Putamen (tissue), 1 donor: ENCODE data around the gene OR9Q1.

Source experiments
- DNase-seq: peaks from one replicate; pipeline ENCODE4 v3.0.0-alpha.2; 2016; ENCODE audit warnings: low spot score

The OR9Q1 gene

DNA sequence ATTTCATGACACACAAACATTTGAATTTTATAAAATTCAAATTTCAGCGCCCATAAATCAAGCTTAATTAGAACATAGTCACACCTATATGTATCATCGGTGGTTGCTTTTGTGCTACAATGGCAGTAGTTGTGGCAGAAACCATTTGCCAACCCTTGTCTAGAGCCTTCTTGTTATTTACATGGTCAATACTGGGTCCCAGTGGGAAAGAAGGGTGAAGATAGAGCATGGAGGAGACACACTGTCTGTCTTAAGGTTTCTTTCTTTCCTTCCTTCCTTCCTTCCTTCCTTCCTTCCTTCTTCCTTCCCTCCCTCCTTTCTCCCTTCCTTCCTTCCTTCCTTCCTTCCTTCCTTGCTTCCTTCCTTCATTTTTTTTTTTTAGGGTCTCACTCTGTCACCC, 10.8 kb downstream of the OR9Q1 start:
- no peak for DNase-seq

DNA sequence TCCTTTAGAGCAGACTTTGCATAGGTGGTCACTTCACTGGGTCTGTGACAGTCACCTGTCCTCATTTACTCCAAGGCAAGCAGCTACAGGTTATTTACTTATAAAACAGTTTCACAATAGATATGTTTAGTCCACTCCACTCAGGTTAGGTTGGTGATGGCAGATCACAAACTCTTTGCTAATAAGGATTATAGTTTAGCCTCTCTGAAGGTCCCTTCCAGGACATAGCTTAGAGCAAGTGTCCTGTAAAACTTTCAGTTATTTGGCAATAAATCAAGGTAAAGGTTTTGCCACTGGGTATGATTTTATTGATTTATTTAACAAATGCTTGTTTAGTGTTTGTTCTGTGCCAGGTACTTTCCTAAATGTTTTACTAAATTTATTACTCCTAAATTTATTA, 15.9 kb downstream of the OR9Q1 start:
- no peak for DNase-seq

DNA sequence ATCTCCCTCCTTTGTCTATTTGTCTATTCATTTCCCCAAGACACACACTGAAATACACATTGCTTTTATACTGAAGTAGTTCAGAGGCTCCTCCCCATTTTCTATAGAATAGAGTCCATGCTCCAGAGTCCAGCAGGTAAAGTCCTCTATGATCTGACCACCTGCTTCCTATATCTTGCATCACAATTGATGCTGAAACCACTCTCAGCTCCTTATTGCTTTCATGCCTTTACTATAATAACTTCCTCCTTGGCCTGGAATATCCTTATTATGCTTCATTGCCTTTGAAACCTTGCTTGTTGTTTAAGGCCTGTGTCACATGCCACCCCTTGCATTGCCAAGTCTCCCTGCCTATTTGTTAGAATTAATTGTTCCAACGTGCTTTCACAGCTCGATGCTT, 19.7 kb downstream of the OR9Q1 start:
- DNase-seq = no peak

DNA sequence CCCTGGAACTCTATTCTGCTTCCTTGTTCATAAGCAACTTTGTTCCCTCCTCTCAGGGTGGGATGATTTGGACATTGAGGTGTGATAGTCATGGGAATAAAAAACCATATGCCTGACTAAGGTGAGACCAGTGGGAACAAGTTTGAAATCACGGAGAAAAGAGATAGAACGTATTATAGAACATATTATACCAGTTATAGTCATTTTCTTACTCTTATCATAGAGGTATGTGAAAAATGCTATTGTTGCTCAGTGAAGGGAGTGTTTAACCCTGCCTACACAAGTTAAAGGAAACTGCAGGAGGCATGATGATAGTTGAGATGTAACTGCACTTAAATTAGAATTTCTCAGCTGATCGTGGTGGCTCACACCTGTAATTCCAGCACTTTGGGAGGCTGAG, 22.6 kb downstream of the OR9Q1 start:
- DNase-seq = no peak

DNA sequence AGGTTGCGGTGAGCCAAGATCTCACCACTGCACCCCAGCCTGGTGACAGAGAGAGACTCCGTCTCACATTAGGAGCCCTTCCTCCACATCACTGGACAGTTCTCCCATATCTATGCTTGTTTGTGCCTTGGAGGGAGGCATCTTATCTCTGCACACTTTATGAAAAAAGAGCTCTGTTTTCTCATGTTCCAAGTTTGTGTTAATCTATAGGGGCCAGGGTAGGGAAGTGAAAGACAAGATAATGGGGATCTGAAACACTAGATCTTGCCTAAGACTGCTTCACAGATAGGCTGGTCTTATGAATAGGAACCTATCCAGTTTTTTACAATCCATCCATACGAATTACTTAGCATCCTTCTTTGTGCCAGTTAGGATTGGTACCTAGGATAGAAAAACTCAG, 24.1 kb downstream of the OR9Q1 start:
- no peak for DNase-seq

DNA sequence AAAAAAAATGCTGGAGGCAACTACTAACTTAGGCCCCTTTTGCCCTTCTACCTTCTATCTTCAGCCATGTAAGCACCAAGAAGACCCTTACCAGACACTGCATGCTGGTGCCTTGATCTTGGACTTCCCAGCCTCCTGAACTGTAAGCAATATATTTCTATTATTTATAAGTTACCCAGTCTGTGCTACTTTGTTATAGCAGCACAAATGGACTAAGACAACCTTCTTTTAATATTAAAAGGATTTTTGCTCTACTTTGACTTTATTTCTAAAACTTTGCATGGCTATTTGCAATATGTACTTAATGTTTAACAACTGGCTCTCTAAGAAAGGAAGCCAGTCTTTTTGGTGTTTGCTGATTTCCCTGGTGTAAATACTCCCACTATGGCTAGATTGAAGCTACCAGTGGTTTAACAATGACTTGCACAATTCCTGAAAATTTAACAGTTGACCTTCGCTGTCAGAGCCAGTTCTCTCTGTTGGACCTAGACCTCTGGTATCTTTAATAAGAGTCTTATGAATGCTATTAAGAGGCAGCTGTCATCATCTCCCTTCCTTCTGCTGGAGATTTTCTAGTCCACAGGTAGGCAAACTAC, 32.2 kb downstream of the OR9Q1 start:
- no peak for DNase-seq

DNA sequence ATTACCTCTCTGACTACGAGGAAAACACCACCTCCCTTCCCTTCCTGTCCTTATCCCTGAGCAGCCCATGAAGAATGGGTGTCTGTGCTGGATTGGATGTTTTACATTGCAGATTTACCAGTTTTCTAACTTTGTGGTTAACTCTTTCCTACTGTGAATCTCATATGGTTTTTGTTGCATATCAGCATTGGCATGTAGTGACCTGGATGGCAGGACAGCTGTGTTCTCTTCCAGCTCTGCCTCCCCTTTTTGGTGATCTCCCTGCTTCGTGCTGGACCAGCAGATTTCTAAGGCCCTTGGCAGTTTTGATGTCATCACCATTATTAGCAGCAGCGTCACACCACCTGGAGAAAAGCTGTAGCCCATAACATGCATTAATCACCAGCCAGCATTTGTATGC, 33.8 kb downstream of the OR9Q1 start:
- no peak for DNase-seq

DNA sequence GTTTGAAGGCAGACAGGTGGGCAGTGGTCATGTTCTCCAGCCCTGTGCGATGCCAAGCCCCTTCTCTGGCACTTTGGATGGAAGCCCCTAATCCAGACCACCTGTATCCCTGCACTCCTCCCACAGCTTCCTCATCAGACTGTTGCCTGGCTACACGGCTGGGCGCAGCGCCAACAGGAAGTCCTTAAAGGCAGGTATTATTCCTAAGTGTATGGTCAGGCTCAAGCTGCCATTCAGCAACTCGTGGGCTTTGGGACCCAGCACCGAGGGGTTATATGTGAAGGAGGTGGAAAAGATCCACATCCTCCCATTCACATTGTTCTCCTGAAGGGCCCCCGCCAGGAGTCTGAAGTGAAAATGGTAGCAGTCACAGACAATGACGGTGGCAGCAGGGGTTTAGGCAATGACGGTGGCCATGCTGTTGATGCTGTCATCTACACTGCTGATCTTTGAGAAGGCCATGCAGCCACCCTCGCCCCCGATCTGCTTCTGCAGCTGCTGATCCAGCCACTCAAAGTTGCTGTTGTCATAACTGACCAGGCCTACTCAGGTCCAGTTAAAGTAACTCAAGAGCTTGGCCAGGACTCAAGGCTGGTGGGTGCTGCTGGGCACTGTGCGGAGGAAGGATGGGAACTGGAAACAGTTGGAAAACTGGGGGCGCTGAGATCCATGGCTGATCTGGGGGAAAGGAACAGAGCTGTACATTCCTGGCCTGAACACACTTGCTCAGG, 34.8 kb downstream of the OR9Q1 start:
- no peak for DNase-seq

DNA sequence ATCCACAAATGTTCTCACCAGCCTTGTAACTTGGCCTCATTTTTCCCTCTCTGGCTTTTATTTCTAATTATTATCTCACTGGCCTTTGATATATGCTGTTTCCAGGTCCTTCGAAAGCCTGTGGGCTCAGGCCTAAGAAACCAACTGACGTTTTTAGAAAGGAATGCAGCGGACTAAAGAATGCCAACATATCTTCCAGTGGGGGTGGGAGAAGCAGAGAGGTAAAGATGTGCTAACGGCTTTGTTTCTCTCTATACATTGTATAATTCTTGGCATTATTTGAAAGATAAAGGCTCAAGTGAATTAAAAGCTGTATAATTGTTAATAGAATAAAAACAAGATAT, 35.3 kb downstream of the OR9Q1 start:
- DNase-seq = no peak

DNA sequence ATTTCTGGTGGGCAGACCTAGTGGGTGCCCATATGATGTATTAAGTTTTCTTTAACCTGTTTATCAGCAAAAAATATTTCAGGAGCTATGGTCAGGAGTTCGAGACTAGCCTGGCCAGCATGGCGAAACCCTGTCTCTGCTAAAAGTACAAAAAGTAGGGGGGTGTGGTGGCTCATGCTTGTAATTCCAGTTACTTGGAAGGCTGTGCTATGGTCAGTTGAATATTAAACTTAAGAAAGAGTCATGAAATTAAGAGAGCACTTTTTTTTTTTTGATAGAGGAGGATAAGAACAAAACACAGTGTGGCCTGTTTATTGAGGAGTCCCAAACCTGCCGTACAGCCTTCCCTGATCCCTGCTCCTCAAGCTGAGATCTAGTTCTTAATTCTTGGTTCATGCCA, 36.9 kb downstream of the OR9Q1 start:
- no peak for DNase-seq

DNA sequence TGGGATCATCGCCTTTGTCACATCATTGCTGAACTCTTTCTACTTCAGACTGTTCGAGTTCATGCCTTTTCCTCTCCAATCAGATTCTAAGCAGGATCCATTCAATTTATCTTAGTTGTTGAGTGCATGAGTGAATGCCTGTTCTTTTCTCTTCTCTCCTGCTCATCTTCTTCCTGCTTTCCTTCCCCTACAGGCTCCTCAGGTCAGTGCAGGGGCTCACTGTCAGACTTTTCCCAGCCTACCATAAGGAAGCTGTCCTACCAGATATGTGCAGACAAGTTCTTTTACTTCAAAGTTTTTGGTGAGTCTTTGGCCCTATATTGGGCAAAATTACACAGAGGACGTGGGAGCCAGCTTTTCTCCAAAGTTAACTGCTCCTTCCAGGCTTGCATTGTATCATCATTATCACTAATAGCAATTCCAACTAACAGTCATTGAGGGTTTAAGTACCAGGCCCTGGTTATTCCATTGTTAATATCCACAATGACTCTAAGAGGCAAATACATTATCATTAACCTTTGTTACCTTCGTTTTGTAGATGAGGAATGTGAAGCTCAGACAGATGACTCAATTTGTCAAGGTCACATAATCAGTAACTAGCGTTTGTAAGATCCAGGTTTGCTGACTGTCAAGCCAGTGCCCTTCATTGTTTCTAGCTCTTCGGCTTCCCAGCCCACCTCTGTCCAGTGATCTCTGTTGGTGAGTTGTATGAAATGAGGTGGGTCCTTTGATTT, 37.4 kb downstream of the OR9Q1 start:
- DNase-seq = no peak

DNA sequence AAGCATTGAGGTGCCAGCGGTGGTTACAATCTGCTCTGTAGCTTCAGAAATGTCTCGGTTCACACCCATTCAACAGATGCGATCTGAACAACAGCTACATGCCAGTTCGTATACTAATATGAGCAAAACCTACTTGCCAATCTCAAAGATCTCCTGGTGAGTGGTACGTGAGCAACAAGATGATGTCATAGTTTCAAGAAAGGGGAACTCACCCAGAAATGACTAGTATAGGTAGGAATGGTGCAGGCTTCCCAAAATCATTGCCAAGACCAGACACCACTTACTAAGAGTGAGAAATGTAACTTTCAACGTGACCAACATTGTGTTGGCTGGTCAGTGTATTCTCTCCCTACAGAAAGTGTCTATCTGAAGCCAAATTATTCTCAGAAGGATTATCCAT, 38.1 kb downstream of the OR9Q1 start:
- no peak for DNase-seq

DNA sequence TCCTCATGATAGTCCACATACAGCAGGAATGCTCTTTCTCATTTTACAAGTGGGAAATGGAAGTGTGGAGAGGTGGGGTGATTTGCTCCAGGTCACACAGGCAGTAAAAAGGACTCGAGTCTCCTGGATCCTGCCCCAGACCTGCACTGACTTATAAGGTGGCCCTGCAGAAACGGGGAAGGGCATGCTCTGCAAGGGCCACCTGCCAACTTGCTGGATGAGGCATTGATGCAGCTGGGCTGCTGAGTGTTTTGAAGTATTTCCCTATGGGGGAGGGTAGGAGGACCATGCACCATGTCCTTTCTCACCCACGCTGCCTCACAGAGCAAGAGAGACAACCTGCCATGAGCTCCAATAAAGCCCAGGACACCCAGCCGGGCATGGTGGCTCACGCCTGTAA, 44.0 kb downstream of the OR9Q1 start:
- no peak for DNase-seq

DNA sequence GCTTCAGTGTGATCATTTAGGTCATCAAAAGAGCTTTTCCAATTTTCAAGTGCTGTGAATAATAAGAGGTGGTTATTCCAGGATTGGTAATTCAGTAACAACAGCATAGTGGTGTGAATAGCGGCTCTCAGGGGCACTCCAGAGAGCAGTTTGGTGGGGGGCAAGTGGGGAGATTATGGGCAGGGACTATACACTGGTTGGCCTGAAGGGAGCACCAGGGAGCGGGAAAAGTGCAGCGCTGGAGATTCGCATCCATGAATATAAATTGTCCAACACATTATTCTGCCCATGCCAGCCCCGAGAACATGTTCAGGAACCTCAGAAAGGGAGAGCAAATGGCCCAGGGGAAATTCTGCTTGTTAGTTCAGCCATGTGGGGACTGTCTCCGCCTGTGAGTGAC, 45.0 kb downstream of the OR9Q1 start:
- DNase-seq = no peak

DNA sequence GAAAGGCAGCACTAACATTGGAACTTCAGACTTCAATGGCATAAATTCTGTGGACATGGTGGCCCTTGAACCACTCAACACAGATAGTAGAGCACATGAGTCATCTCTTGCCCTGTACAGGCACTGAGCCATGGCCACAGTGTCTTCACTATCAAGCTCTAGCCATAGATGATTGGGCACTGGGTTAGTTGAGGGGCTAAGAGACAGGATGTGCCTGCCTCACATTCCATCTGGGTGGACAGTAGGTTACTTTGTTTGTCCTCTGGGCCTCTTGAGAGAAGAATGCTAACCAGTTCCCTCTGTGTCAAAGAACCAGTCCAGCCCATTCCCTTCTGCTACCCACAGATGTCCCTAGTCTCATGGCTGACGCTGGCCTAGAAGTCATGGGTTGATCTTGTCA, 46.9 kb downstream of the OR9Q1 start:
- no peak for DNase-seq

DNA sequence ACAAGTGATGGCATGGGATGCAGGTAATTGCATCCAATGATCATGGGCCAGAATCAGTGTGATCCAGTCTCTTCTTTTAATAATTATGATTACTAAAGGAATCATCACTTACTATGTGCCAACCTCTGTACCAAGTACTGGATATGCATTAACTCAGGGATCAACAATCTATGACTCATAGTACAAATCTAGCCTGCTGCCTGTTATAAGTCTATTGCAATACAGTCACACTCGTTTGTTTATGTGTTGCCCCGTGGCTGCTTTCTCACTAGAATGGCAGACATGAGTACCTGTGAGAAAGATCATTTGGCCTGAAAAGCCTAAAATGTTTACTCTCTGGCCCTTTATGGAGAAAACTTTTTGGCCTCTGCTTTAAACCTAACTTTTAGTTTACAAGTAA, 52.1 kb downstream of the OR9Q1 start:
- no peak for DNase-seq

DNA sequence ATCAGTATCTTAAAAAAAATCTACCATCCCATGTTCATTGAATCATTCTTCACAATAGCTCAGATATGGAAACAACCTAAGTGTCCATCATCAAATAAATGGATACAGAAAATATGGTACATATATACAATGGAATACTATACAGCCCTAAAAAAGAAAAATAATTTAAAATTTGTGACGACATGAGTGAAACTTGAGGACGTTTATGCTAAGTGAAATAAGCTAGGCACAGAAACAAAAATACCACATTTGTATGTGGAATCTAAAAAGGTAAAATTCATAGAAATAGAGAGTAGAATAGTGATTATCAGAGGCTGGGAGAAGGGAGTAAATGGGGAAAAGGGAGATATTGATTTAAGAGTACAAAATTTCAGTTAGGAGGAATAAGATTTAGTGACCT, 62.8 kb downstream of the OR9Q1 start:
- DNase-seq = no peak

DNA sequence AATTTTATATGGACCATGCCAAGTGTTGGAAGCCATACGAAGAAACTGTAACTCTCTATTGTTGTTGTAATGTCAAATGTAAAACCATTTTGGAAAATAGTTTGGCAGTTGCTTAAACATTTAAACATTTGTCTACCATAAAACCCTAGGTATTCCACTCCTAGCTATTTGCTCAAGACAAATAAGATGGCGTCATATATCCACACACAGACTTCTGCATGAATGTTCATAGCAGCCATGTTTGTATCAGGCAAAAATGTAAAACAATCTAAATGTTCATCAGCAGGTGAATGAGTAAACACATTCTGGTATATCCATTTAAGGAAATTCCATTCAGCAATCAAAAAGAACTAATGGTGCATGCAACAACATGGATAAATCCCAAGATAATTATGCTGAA, 73.8 kb downstream of the OR9Q1 start:
- DNase-seq = no peak

DNA sequence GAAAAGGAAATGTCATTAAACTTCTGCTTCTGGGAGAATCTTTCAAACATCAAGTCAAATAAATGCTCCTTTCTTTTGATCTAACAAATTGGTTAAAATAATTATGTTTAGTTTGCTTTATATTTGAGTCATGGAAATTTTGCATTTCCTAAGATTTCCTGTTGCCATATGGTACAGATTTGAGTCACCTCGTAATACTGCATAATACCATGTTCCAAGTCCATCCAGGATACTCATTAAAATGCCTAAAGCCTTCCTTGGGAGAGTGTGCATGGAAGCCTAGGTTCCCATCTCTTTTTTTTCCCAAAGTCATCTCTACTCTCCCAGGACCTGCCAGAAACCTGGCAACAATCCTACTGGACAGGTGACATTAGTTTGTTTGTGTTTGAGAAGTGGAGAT, 97.4 kb downstream of the OR9Q1 start:
- no peak for DNase-seq

DNA sequence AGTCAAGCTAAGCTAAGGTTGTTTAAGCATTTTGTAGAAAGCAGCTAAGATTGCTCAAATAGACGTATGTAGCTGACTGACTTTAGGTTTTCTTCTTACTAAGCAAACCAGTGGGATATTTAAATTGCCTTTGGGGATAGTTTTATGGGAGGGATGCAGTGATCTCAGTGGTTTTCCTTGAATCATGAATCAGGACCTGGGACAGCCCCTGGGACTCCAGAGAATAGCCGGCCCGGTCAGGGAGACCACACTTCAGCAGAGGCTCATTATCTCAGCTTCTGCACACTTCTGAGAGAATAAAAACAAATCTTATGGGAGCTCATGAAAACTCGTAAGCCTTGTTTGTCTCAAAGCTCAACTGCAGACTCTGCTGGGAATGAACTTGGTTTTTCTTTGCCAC, 101.8 kb downstream of the OR9Q1 start, which contains the start of gene OR9I1:
OR9I1 (minus strand) TSS at position 62 of the 400 bp plus-strand sequence. CDS start 6,086 bp downstream, outside the sequence.
- DNase-seq = no peak

DNA sequence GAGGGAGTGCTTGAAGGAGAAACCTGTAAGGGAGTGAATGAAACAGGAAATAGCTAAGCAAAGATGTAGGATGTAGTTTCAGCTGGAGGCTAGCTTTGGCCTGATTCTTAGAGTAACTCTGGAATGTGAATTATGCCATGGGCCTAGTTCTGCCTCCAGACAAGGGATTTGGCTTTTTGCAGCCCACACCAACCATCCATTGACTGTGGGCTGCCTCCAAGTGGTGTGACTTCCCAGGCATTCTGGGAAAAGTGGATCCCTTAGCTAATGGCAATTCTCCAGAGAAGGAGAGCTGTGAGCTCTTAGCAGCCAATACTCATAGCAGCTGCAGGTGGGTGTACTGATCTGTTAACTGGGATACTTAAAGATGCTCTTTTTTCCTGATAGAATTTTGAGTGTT, 103.7 kb downstream of the OR9Q1 start:
- DNase-seq = no peak

DNA sequence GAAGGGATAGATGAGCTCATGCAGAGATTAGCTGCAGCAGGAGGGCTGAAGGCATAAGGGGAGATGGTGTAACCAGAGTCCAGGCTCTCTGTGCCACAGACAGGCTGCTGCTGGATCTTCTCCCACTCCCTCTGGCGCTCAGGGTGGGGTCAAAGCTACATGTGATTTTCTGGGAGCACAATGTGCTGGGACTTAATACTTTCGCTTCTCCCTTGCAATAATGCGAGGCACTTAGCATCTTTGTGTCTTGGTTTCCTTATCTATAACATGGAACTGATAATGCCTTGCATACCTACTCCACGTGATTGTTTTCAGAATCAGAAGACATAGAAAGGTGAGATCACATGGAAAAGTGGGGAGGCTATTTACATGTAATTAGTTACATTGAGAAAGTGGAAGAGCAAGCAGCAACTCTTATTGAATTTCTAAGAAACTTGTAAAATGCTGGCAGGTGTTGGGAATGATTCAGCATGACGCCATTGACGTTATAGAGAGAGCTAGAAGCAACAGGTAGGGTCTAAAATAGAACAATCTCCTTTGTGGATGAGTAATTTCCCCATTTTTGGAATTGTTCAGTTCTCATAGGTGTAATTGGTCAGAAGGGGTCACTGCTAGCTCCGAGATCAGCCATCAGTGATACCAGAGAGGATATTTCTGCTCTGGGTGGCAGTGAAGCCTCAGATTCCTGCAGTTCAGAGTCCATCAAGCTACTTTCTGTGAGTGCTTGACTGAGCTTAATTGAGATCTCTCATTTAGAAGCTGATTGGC, 109.8 kb downstream of the OR9Q1 start:
- DNase-seq = no peak

DNA sequence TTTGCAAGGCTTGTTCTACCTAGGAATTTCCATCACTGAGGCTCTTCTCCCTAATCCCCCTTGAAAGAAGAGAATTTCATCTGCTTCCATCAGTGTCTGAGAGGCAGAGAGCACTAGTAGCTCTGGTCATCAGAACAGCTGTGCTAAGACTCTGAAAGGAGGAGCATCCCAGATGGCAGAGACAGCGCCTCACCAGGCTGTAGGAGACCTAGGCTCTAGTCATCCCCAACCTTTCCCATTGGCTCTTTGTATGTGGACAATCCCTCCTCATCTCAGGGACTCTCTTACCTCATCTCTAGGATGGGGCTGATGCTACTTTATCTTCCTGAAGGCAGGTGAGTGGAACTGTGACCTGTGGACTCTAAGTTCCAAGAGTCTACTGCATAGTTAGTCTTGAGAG, 110.5 kb downstream of the OR9Q1 start:
- DNase-seq = no peak
